Measurements from ENCODE around the gene CAT.
A peak's percentile ranks its signal among the peaks of the same experiment; 100 is the strongest.

CAT gene

GRCh38 chr11:34438529-34439507 is at the start of gene CAT:
Gene CAT (plus strand): TSS chr11:34438934. CDS start chr11:34439014, 80 bp downstream.
- H3K9me3 ChIP-seq (ENCODE audit: control insufficient read depth in 1 of 2, low read length in 2 of 2) = no peaks in the 10 kb centered on the region
- no peaks in the 10 kb centered on the region for H3K27me3 ChIP-seq (ENCODE audit: low read depth, low read length)
- peaks cover 0 to 4% of the 10 kb centered on the region in 2 donors for H3K36me3 ChIP-seq (ENCODE audit: control insufficient read depth in 1 of 2, insufficient read depth in 2 of 2, low read length in 2 of 2)
- peak within 1 kb of the TSS; percentile 56 for H3K27ac ChIP-seq (ENCODE audit: low read length)
- H3K4me3 ChIP-seq (ENCODE audit: low read depth in 1 of 2, low read length in 2 of 2) = peak within 1 kb of the TSS; percentile 63 to 97
- peaks cover 3 to 33% of the 10 kb centered on the region in 2 donors for H3K4me1 ChIP-seq (ENCODE audit: control insufficient read depth in 1 of 2, insufficient read depth in 2 of 2, low read length in 2 of 2)

GRCh38 chr11:34394771-34395300 is 43.9 kb upstream of the CAT start:
- Histone ChIP-seq H3K4me1 (ENCODE audit: control insufficient read depth in 1 of 2, insufficient read depth in 2 of 2, low read length in 2 of 2) (peaks cover 0 to 3% of the 10 kb centered on the region in 2 donors), H3K9me3 (ENCODE audit: control insufficient read depth in 1 of 2, low read length in 2 of 2) (peaks cover 0 to 7% of the 10 kb centered on the region in 2 donors), H3K4me3 (ENCODE audit: low read depth in 1 of 2, low read length in 2 of 2) (no peak overlapping the region), H3K36me3 (ENCODE audit: control insufficient read depth in 1 of 2, insufficient read depth in 2 of 2, low read length in 2 of 2) (no peaks in the 10 kb centered on the region), H3K27ac (ENCODE audit: low read length) (no peak overlapping the region), H3K27me3 (ENCODE audit: low read depth, low read length) (no peaks in the 10 kb centered on the region)

- Histone ChIP-seq H3K4me1 (ENCODE audit: control insufficient read depth in 1 of 2, insufficient read depth in 2 of 2, low read length in 2 of 2) (peaks cover 0 to 3% of the 10 kb centered on the region in 2 donors), H3K36me3 (ENCODE audit: control insufficient read depth in 1 of 2, insufficient read depth in 2 of 2, low read length in 2 of 2) (no peaks in the 10 kb centered on the region), H3K27ac (ENCODE audit: low read length) (no peak overlapping the region), H3K9me3 (ENCODE audit: control insufficient read depth in 1 of 2, low read length in 2 of 2) (peaks cover 0 to 7% of the 10 kb centered on the region in 2 donors), H3K27me3 (ENCODE audit: low read depth, low read length) (no peaks in the 10 kb centered on the region), H3K4me3 (ENCODE audit: low read depth in 1 of 2, low read length in 2 of 2) (no peak overlapping the region)
These were observed 42.7 kb upstream of the CAT start for GRCh38 chr11:34395916-34396550.

- Histone ChIP-seq H3K36me3 (ENCODE audit: control insufficient read depth in 1 of 2, insufficient read depth in 2 of 2, low read length in 2 of 2) (no peaks in the 10 kb centered on the region), H3K9me3 (ENCODE audit: control insufficient read depth in 1 of 2, low read length in 2 of 2) (peaks cover 0 to 7% of the 10 kb centered on the region in 2 donors), H3K4me1 (ENCODE audit: control insufficient read depth in 1 of 2, insufficient read depth in 2 of 2, low read length in 2 of 2) (peaks cover 0 to 3% of the 10 kb centered on the region in 2 donors), H3K4me3 (ENCODE audit: low read depth in 1 of 2, low read length in 2 of 2) (no peak overlapping the region), H3K27me3 (ENCODE audit: low read depth, low read length) (no peaks in the 10 kb centered on the region), H3K27ac (ENCODE audit: low read length) (no peak overlapping the region)
These were observed 41.6 kb upstream of the CAT start for GRCh38 chr11:34397120-34397519.

GRCh38 chr11:34397811-34398210 is 40.9 kb upstream of the CAT start:
- Histone ChIP-seq H3K4me1 (ENCODE audit: control insufficient read depth in 1 of 2, insufficient read depth in 2 of 2, low read length in 2 of 2) (peaks cover 0 to 3% of the 10 kb centered on the region in 2 donors), H3K36me3 (ENCODE audit: control insufficient read depth in 1 of 2, insufficient read depth in 2 of 2, low read length in 2 of 2) (no peaks in the 10 kb centered on the region), H3K27me3 (ENCODE audit: low read depth, low read length) (no peaks in the 10 kb centered on the region), H3K9me3 (ENCODE audit: control insufficient read depth in 1 of 2, low read length in 2 of 2) (peaks cover 0 to 5% of the 10 kb centered on the region in 2 donors), H3K27ac (ENCODE audit: low read length) (no peak overlapping the region), H3K4me3 (ENCODE audit: low read depth in 1 of 2, low read length in 2 of 2) (no peak overlapping the region)

- Histone ChIP-seq H3K4me1 (ENCODE audit: control insufficient read depth in 1 of 2, insufficient read depth in 2 of 2, low read length in 2 of 2) (no peaks in the 10 kb centered on the region), H3K27ac (ENCODE audit: low read length) (no peak overlapping the region), H3K27me3 (ENCODE audit: low read depth, low read length) (no peaks in the 10 kb centered on the region), H3K4me3 (ENCODE audit: low read depth in 1 of 2, low read length in 2 of 2) (no peak overlapping the region), H3K9me3 (ENCODE audit: control insufficient read depth in 1 of 2, low read length in 2 of 2) (no peaks in the 10 kb centered on the region), H3K36me3 (ENCODE audit: control insufficient read depth in 1 of 2, insufficient read depth in 2 of 2, low read length in 2 of 2) (no peaks in the 10 kb centered on the region)
These were observed 35.3 kb upstream of the CAT start for GRCh38 chr11:34403431-34403830.

- H3K27ac ChIP-seq (ENCODE audit: low read length) = no peak overlapping the region
- no peaks in the 10 kb centered on the region for H3K4me1 ChIP-seq (ENCODE audit: control insufficient read depth in 1 of 2, insufficient read depth in 2 of 2, low read length in 2 of 2)
- H3K4me3 ChIP-seq (ENCODE audit: low read depth in 1 of 2, low read length in 2 of 2) = no peak overlapping the region
- H3K9me3 ChIP-seq (ENCODE audit: control insufficient read depth in 1 of 2, low read length in 2 of 2) = no peaks in the 10 kb centered on the region
- no peaks in the 10 kb centered on the region for H3K27me3 ChIP-seq (ENCODE audit: low read depth, low read length)
- no peaks in the 10 kb centered on the region for H3K36me3 ChIP-seq (ENCODE audit: control insufficient read depth in 1 of 2, insufficient read depth in 2 of 2, low read length in 2 of 2)
These were observed 34.5 kb upstream of the CAT start for GRCh38 chr11:34404280-34404679.

GRCh38 chr11:34405079-34405858 is 33.5 kb upstream of the CAT start:
- Histone ChIP-seq H3K36me3 (ENCODE audit: control insufficient read depth in 1 of 2, insufficient read depth in 2 of 2, low read length in 2 of 2) (no peaks in the 10 kb centered on the region), H3K27me3 (ENCODE audit: low read depth, low read length) (no peaks in the 10 kb centered on the region), H3K4me1 (ENCODE audit: control insufficient read depth in 1 of 2, insufficient read depth in 2 of 2, low read length in 2 of 2) (no peaks in the 10 kb centered on the region), H3K27ac (ENCODE audit: low read length) (no peak overlapping the region), H3K9me3 (ENCODE audit: control insufficient read depth in 1 of 2, low read length in 2 of 2) (no peaks in the 10 kb centered on the region), H3K4me3 (ENCODE audit: low read depth in 1 of 2, low read length in 2 of 2) (no peak overlapping the region)

GRCh38 chr11:34406413-34406812 is 32.3 kb upstream of the CAT start:
- Histone ChIP-seq H3K9me3 (ENCODE audit: control insufficient read depth in 1 of 2, low read length in 2 of 2) (no peaks in the 10 kb centered on the region), H3K27me3 (ENCODE audit: low read depth, low read length) (no peaks in the 10 kb centered on the region), H3K36me3 (ENCODE audit: control insufficient read depth in 1 of 2, insufficient read depth in 2 of 2, low read length in 2 of 2) (no peaks in the 10 kb centered on the region), H3K4me3 (ENCODE audit: low read depth in 1 of 2, low read length in 2 of 2) (no peak overlapping the region), H3K27ac (ENCODE audit: low read length) (no peak overlapping the region), H3K4me1 (ENCODE audit: control insufficient read depth in 1 of 2, insufficient read depth in 2 of 2, low read length in 2 of 2) (no peaks in the 10 kb centered on the region)

- H3K27ac ChIP-seq (ENCODE audit: low read length) = no peak overlapping the region
- no peaks in the 10 kb centered on the region for H3K27me3 ChIP-seq (ENCODE audit: low read depth, low read length)
- no peaks in the 10 kb centered on the region for H3K36me3 ChIP-seq (ENCODE audit: control insufficient read depth in 1 of 2, insufficient read depth in 2 of 2, low read length in 2 of 2)
- H3K9me3 ChIP-seq (ENCODE audit: control insufficient read depth in 1 of 2, low read length in 2 of 2) = no peaks in the 10 kb centered on the region
- no peaks in the 10 kb centered on the region for H3K4me1 ChIP-seq (ENCODE audit: control insufficient read depth in 1 of 2, insufficient read depth in 2 of 2, low read length in 2 of 2)
- no peak overlapping the region for H3K4me3 ChIP-seq (ENCODE audit: low read depth in 1 of 2, low read length in 2 of 2)
These were observed 31.5 kb upstream of the CAT start for GRCh38 chr11:34407121-34407813.

Data from muscle layer of duodenum (tissue), 2 donors.